ENCODE data around the gene TSPEAR. TPM values are rescaled to one million over a fixed set of nuclear protein-coding genes. Genes with fewer than 3 reads are reported as not detected.

TSPEAR gene
- total and polyA plus RNA-seq, 12 donors = under 0.01 to 3.4 (median 1.0) TPM; not detected in 3

- TF ChIP-seq, protein P1, sequence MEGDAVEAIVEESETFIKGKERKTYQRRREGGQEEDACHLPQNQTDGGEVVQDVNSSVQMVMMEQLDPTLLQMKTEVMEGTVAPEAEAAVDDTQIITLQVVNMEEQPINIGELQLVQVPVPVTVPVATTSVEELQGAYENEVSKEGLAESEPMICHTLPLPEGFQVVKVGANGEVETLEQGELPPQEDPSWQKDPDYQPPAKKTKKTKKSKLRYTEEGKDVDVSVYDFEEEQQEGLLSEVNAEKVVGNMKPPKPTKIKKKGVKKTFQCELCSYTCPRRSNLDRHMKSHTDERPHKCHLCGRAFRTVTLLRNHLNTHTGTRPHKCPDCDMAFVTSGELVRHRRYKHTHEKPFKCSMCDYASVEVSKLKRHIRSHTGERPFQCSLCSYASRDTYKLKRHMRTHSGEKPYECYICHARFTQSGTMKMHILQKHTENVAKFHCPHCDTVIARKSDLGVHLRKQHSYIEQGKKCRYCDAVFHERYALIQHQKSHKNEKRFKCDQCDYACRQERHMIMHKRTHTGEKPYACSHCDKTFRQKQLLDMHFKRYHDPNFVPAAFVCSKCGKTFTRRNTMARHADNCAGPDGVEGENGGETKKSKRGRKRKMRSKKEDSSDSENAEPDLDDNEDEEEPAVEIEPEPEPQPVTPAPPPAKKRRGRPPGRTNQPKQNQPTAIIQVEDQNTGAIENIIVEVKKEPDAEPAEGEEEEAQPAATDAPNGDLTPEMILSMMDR (IDR thresholded peaks at IDR 0.05) = no peak
- no peak overlapping the region for H3K4me3 ChIP-seq
- H3K9me3 ChIP-seq = peaks cover 0 to 7% (median 0%) of the 10 kb centered on the region in 11 donors
- DNase-seq (no peak), ATAC-seq (no peak)
- no peaks in the 10 kb centered on the region for H3K36me3 ChIP-seq
- intact Hi-C loops (cut with DNase I) = loop anchor here in 1 of 10 donors (2.0 kb wide), 1 partner anchor 19 kb away; no protein-coding TSS in a partner anchor
- no peak overlapping the region for H3K27ac ChIP-seq
- H3K4me1 ChIP-seq = no peaks in the 10 kb centered on the region
- H3K27me3 ChIP-seq = peaks cover 0 to 48% (median 30%) of the 10 kb centered on the region in 7 donors
- WGBS, 2 donors = 65 to 79% methylated on average over 7 of the region's 7 CpGs
Measured at GRCh38 chr21:44684077-44684476, 27.3 kb downstream of the TSPEAR start.

DNA sequence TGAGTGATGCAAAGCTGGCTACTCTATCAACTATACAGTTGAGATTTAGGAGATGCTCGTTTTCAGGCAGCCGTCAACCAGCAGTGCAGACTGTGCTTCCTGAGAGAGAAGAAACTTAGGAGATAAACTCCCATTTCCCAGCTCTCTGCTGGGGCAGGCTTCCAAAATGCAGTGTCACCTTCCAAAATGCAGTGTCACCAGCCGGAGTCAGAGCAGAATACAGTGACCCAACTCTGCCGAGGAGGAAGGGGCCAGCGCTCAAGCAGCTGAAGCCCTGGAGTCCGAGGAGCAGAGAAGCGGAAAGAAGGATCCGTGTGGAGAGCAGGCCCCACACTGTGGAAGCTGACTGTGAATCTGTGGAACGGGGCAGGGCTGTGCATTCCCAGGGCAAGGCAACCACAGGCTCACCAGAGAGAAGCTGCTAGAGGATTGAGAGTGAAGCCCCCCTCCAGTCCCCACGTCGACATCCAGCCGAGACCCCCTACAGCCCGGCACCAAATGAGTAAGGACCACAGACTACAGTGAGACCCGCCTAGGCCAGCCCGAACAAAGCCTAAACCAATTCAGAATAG lies 28.7 kb downstream of the TSPEAR start:
- Histone ChIP-seq H3K4me1 (no peaks in the 10 kb centered on the region), H3K4me3 (no peak overlapping the region), H3K27me3 (peaks cover 0 to 34% (median 16%) of the 10 kb centered on the region in 7 donors), H3K9me3 (peaks cover 0 to 7% (median 0%) of the 10 kb centered on the region in 11 donors), H3K27ac (no peak overlapping the region), H3K36me3 (no peaks in the 10 kb centered on the region)
- ATAC-seq (no peak), DNase-seq (no peak)
- intact Hi-C loops (cut with DNase I) = no loop called here
- TF ChIP-seq, protein P1 (IDR thresholded peaks at IDR 0.05) = no peak
- 75% methylated on average over 15 of the region's 15 CpGs for whole genome bisulfite sequencing, 2 donors

DNA sequence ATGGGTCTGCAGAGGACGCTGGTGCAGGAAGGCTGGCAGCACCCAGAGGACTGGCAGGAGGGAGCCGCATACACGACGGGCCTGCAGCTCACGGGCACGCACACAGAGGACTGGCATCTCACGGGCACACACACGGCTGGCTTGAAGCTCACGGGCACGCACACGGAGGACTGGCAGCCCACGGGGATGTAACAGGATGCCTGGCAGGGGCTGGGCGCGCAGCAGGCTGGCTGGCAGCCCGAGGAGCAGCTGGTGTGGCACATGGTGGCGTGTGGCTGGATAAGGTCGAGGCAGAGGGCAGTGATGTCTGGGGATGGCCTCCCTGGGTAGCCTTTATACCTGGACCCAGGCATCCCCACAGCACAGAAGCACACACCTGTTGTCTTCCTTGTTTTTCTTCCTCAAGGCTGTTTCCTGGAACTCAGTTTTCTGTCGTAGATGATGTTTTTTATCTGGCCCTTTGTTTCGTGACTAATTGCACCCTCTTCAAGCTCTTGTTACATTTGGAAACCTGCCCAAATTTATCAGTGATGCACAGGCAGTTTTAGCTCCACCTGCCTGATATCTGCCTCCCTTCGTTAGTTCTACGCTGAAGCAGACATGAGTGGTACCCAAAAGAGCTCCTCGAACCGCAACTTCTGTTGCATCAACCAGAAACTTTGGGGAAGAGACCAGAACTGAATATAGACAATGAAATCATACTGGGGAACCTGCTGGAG lies 29.4 kb downstream of the TSPEAR start, which contains the start of gene KRTAP12-1:
Gene KRTAP12-1, minus strand, starts transcription at position 303 of the 719 bp plus-strand sequence. Its CDS starts 40 bp downstream, at position 263.
- intact Hi-C loops (cut with DNase I) = no loop called here
- Histone ChIP-seq H3K27me3 (peaks cover 0 to 28% (median 9%) of the 10 kb centered on the region in 7 donors), H3K27ac (no peak within 1 kb of the TSS), H3K4me3 (no peak within 1 kb of the TSS), H3K9me3 (peaks cover 0 to 7% (median 0%) of the 10 kb centered on the region in 11 donors), H3K4me1 (no peaks in the 10 kb centered on the region), H3K36me3 (no peaks in the 10 kb centered on the region)
- WGBS, 2 donors = 75% methylated on average over 23 of the region's 23 CpGs
- DNase-seq (no peak), ATAC-seq (peak in 1 of 8 donors; percentile 63)
- TF ChIP-seq, protein P1 (IDR thresholded peaks at IDR 0.05) = no peak

DNA sequence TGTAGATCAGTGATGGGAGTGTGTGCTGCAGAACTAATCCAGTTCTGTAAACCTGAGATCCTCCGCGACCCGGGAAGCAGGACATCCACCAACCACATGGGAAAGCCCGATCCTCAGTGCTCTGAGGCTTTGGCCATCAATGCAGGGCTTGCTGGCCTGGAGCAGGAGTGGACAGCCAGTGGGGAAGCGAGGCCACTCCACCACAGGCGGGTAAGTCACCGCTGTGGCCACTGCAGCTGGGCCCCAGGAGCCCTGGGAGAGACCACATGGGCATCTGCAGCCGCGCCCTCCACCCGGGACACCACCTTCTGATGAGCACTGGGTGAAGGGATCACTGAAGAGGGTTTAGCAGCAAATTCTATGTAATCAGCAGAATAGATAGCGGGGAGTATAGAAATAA lies 30.2 kb downstream of the TSPEAR start:
- H3K36me3 ChIP-seq = no peaks in the 10 kb centered on the region
- H3K27ac ChIP-seq = no peak overlapping the region
- intact Hi-C loops (cut with DNase I) = no loop called here
- H3K4me3 ChIP-seq = no peak overlapping the region
- peaks cover 0 to 7% (median 0%) of the 10 kb centered on the region in 11 donors for H3K9me3 ChIP-seq
- ATAC-seq (no peak), DNase-seq (no peak)
- WGBS, 2 donors = 69 to 77% methylated on average over 11 of the region's 11 CpGs
- peaks cover 0 to 20% (median under 1%) of the 10 kb centered on the region in 7 donors for H3K27me3 ChIP-seq
- H3K4me1 ChIP-seq = no peaks in the 10 kb centered on the region
- TF ChIP-seq, protein P1 (IDR thresholded peaks at IDR 0.05) = no peak
